Spleen (tissue), 11 donors: ENCODE results near the gene SUSD6. TPM values are rescaled to one million over a fixed set of nuclear protein-coding genes. Genes with fewer than 3 reads are reported as not detected.

ENCODE experiments used
- DNase-seq: peaks from one replicate; pipeline ENCODE4 v3.0.0-alpha.2; 2020
- H3K27ac ChIP-seq, 8 donors: fragments of 200-600 bp; sonication (generic) in 7 of 8; 1 replicate in 4 of 8; 2 replicates in 4 of 8; pipeline versions ENCODE4 v1.5.0 to v1.8.0; 2016 to 2021; ENCODE audit warnings: inconsistent platforms in 4 of 8, mild to moderate bottlenecking in 4 of 8, moderate library complexity in 1 of 8
- H3K27me3 ChIP-seq, 7 donors: fragments of 200-600 bp; sonication (generic) in 6 of 7; replicated peaks in 1 of 7; 1 replicate in 4 of 7; 2 replicates in 3 of 7; pipeline versions ENCODE4 v1.5.0 to v1.8.0; 2016 to 2021; ENCODE audit warnings: inconsistent platforms in 3 of 7, mild to moderate bottlenecking in 1 of 7
- H3K36me3 ChIP-seq, 6 donors: fragments of 200-600 bp; sonication (generic) in 5 of 6; 1 replicate in 4 of 6; 2 replicates in 2 of 6; pipeline versions ENCODE4 v1.5.0 to v1.8.0; 2016 to 2021; ENCODE audit warnings: inconsistent platforms in 2 of 6
- H3K4me1 ChIP-seq, 6 donors: fragments of 200-600 bp; sonication (generic) in 5 of 6; 1 replicate in 3 of 6; 2 replicates in 3 of 6; pipeline versions ENCODE4 v1.5.0 to v1.8.0; 2016 to 2021; ENCODE audit warnings: inconsistent platforms in 3 of 6
- H3K4me3 ChIP-seq, 8 donors: fragments of 200-600 bp; sonication (generic) in 7 of 8; 1 replicate in 4 of 8; 2 replicates in 4 of 8; pipeline versions ENCODE4 v1.5.0 to v1.8.0; 2016 to 2021; ENCODE audit warnings: inconsistent platforms in 4 of 8, mild to moderate bottlenecking in 4 of 8, moderate library complexity in 2 of 8
- H3K9me3 ChIP-seq, 8 donors: fragments of 200-600 bp; sonication (generic) in 7 of 8; 1 replicate in 4 of 8; 2 replicates in 4 of 8; pipeline versions ENCODE4 v1.5.0 to v1.8.0; 2016 to 2021; ENCODE audit warnings: inconsistent platforms in 4 of 8
- CTCF ChIP-seq, 11 experiments: fragments of 200-600 bp in 7 of 11; fragments of 450-650 bp in 4 of 11; sonication (generic) in 4 of 11; IDR thresholded peaks in 8 of 11; conservative IDR thresholded peaks in 3 of 11; 1 replicate in 7 of 11; 2 replicates in 4 of 11; pipeline versions ENCODE4 v1.4.0 to v1.8.0; 2016 to 2021; ENCODE audit warnings: antibody characterized with exemption in 11 of 11, inconsistent platforms in 4 of 11, mild to moderate bottlenecking in 1 of 11
- POLR2A ChIP-seq, 3 donors: fragments of 450-650 bp; IDR thresholded peaks; one replicate each; pipeline ENCODE4 v1.5.1; 2017; ENCODE audit warnings: antibody characterized with exemption in 3 of 3, mild to moderate bottlenecking in 1 of 3
- POLR2AphosphoS5 ChIP-seq, 3 donors: sonication (generic); formaldehyde crosslinking; IDR thresholded peaks; one replicate each; pipeline ENCODE4 v1.5.1; 2017; ENCODE audit warnings: antibody characterized with exemption in 3 of 3
- WGBS, 5 donors: extraction: QIAGEN DNeasy Blood & Tissue Kit in 3 of 5; methylation state at CpG; one replicate each; pipeline versions ENCODE4 v1.1.5 to v1.1.7; 2013 to 2018; 5-methylcytosine and 5-hydroxymethylcytosine counted together
- intact Hi-C: fragments of 100-400 bp; cut with DNase I; formaldehyde crosslinking; loops from one replicate; pipeline ENCODE4 v1.15.0; 2023; ENCODE audit warnings: low total_unique reads
- polyA plus RNA-seq, 3 donors: library from polyadenylated mRNA; stranded (reverse); fragments of 200-250 nt; gene quantifications; one replicate each; pipeline ENCODE4 v1.2.1, GENCODE V29; 2013
- total RNA-seq, 7 donors: library from RNA; depleted of rRNA in 3 of 7; stranded (reverse); fragments of >200 nt in 3 of 7; fragmentation: NEBNext Ultra II Directional in 4 of 7; extraction: Animal tissue kit (Norgen Biotek cat#: 25700) in 4 of 7; gene quantifications; one replicate each; pipeline versions ENCODE4 v1.1.0 to v1.2.1, GENCODE V29; 2016 to 2021
- donor health status: healthy with polysubstance abuse.
- donor health status: DM: no; HTN: no; CAD: no; lungs with moderate emphysema.
- donor health status: DM: no; HTN: no; CAD: no.
- donor health status: Bipolar disorder and iron deficiency.
- donor health status: healthy.
- donor health status: DM: no; HTN: no; CAD: no.
- donor health status: DM: yes; HTN: yes; CAD: no.

The SUSD6 gene
- total and polyA plus RNA-seq, 10 donors, result 10.7 to 120 (median 86.4) TPM

- TF ChIP-seq POLR2A (IDR thresholded peaks at IDR 0.05) (no peak), POLR2AphosphoS5 (IDR thresholded peaks at IDR 0.05) (no peak), CTCF (IDR thresholded peaks at IDR 0.05 in 8 of 11, conservative IDR thresholded peaks at IDR 0.05 in 3 of 11) (no peak)
- Histone ChIP-seq H3K27me3 (no peaks in the 10 kb centered on the region), H3K36me3 (peaks cover 0 to 13% (median 0%) of the 10 kb centered on the region in 6 donors), H3K4me1 (peaks cover 52 to 99% (median 71%) of the 10 kb centered on the region in 6 donors), H3K9me3 (no peaks in the 10 kb centered on the region), H3K4me3 (peak overlapping the region in 1 of 8 donors; percentile 13), H3K27ac (peak overlapping the region; percentile 22 to 79 (median 60))
- no peak for DNase-seq
- 53 to 74% (median 71%) methylated on average over 1 of the region's 1 CpG for WGBS, 5 donors
- intact Hi-C loops, result loop anchor here (10.0 kb wide), 1 partner anchor 48 kb away; no protein-coding TSS in a partner anchor
Observed at GRCh38 chr14:69682621-69683263, 71.3 kb downstream of the SUSD6 start.

- H3K4me1 ChIP-seq, result peaks cover 52 to 99% (median 76%) of the 10 kb centered on the region in 6 donors
- no peak overlapping the region for H3K4me3 ChIP-seq
- H3K36me3 ChIP-seq, result peaks cover 0 to 16% (median 0%) of the 10 kb centered on the region in 6 donors
- DNase-seq, result no peak
- H3K27ac ChIP-seq, result peak overlapping the region in 7 of 8 donors; percentile 42 to 79 (median 62)
- WGBS, 5 donors, result 48 to 71% (median 60%) methylated on average over 3 of the region's 3 CpGs
- no peaks in the 10 kb centered on the region for H3K27me3 ChIP-seq
- intact Hi-C loops, result loop anchor here (10.0 kb wide), 1 partner anchor 49 kb away; no protein-coding TSS in a partner anchor
- no peaks in the 10 kb centered on the region for H3K9me3 ChIP-seq
- TF ChIP-seq POLR2A (IDR thresholded peaks at IDR 0.05) (no peak), POLR2AphosphoS5 (IDR thresholded peaks at IDR 0.05) (no peak), CTCF (IDR thresholded peaks at IDR 0.05 in 8 of 11, conservative IDR thresholded peaks at IDR 0.05 in 3 of 11) (no peak)
Observed at GRCh38 chr14:69683971-69684370, 72.6 kb downstream of the SUSD6 start.

- peak; percentile 80 for DNase-seq
- intact Hi-C loops, result loop anchor here (10.0 kb wide), 1 partner anchor 50 kb away; no protein-coding TSS in a partner anchor
- H3K27me3 ChIP-seq, result no peaks in the 10 kb centered on the region
- H3K36me3 ChIP-seq, result peaks cover 0 to 19% (median 0%) of the 10 kb centered on the region in 6 donors
- H3K9me3 ChIP-seq, result no peaks in the 10 kb centered on the region
- peak overlapping the region in 7 of 8 donors; percentile 42 to 79 (median 65) for H3K27ac ChIP-seq
- H3K4me3 ChIP-seq, result no peak overlapping the region
- TF ChIP-seq POLR2A (IDR thresholded peaks at IDR 0.05), result no peak
- TF ChIP-seq CTCF (IDR thresholded peaks at IDR 0.05 in 8 of 11, conservative IDR thresholded peaks at IDR 0.05 in 3 of 11), result no peak
- TF ChIP-seq POLR2AphosphoS5 (IDR thresholded peaks at IDR 0.05), result peak; percentile 39 to 57 (median 55)
- WGBS, 5 donors, result 28 to 51% (median 35%) methylated on average over 5 to 6 of the region's 6 CpGs
- peaks cover 52 to 99% (median 79%) of the 10 kb centered on the region in 6 donors for H3K4me1 ChIP-seq
Observed at GRCh38 chr14:69684461-69685217, 73.2 kb downstream of the SUSD6 start.
